GM23248 (cell line): ENCODE data around the gene C16orf92.
"Not testable (repeated sequence)": the region's sequence is repeated elsewhere in the genome, so short reads cannot be mapped to it uniquely, and the experiment has no call there.

Source experiments
- EZH2 ChIP-seq: fragments of 200-600 bp; sonication (generic); IDR thresholded peaks from 2 replicates; pipeline ENCODE4 v1.6.1; 2018; ENCODE audit warnings: antibody characterized with exemption, mild to moderate bottlenecking; ENCODE audit not compliant: insufficient read depth, poor library complexity, severe bottlenecking
- EZH2phosphoT487 ChIP-seq: fragments of 200-600 bp; sonication (generic); IDR thresholded peaks from 2 replicates; pipeline ENCODE4 v1.6.1; 2018; ENCODE audit warnings: antibody characterized with exemption, moderate library complexity, mild to moderate bottlenecking, low read depth; ENCODE audit not compliant: insufficient read depth

- not testable (repeated sequence) for TF ChIP-seq EZH2, EZH2phosphoT487
Measured at GRCh38 chr16:30040690-30041089, 17.7 kb downstream of the C16orf92 start.
